Activated CD8-positive, alpha-beta memory T cell treated with anti-CD3 and anti-CD28 coated beads, Interleukin-2, amount 50 U/mL, for 24 hours (primary cell): ENCODE results near the gene F2R.

ENCODE experiments used
- DNase-seq: peaks from one replicate; pipeline ENCODE4 v3.0.0-alpha.2; 2020; ENCODE audit errors: extremely low read depth

Gene F2R

DNA sequence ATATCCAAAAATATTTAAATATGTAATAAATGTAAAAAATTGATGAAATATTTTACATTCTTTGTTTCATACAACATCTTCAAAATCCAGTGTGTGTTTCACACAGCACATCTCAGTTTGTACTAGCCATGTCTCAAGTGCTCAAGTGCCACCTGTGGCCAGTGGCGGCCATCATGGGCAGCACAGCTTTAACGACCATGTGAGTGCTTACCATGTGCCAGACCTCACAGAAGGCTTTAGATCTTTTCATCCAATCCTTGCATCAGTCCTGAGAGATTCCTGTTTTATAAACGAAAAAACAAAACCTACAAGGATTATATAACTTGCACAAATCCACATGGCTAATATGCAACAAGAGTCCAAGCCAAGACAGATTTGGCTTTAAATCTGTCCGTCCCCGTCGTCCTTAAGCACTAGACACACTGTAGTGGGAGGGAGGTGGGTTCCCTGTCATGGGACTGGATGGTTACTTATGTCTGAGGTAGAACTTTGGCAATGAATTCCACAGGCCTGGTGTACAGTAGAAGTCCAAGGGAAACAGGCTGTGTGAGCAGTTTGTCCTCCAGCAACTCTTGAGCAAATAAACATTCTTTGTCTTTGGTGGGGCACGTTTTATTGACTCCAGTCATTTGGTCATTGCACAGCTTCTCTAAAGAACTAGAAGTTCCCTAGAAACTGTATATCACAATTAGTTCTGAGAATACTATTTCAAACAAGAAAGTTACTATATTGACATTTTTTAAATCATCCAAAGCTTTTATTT lies 25.0 kb upstream of the F2R start:
- DNase-seq, result no peak

GRCh38 chr5:76691467-76692273 lies 24.3 kb upstream of the F2R start:
- DNase-seq, result no peak

GRCh38 chr5:76692274-76692540 lies 23.7 kb upstream of the F2R start:
- DNase-seq, result no peak

- DNase-seq, result no peak
These were observed 23.3 kb upstream of the F2R start for GRCh38 chr5:76692651-76693050.

- DNase-seq, result no peak
These were observed 22.8 kb upstream of the F2R start for GRCh38 chr5:76693141-76693540.

- no peak for DNase-seq
These were observed 21.6 kb upstream of the F2R start for GRCh38 chr5:76694317-76694716.

DNA sequence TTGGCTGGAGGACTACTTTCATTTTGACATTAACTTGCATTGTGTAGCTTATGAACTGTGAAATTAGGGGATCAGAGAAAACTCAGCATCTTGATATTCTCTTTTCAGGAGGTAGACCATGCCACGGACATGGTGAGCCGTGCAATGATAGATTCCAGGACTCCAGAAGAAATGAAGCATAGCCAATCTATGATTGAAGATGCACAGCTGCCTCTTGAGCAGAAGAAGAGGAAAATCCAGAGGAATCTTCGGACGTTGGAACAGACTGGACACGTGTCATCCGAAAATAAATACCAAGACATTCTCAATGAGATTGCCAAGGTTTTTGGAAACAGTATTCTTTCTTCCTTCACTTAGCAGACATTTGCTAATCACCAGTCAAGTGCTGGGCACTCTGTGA lies 20.6 kb upstream of the F2R start:
- DNase-seq, result no peak

GRCh38 chr5:76696251-76696650 lies 19.7 kb upstream of the F2R start:
- no peak for DNase-seq

- no peak for DNase-seq
These were observed 18.3 kb upstream of the F2R start for GRCh38 chr5:76697670-76698069.

GRCh38 chr5:76700571-76700970 lies 15.4 kb upstream of the F2R start:
- no peak for DNase-seq

DNA sequence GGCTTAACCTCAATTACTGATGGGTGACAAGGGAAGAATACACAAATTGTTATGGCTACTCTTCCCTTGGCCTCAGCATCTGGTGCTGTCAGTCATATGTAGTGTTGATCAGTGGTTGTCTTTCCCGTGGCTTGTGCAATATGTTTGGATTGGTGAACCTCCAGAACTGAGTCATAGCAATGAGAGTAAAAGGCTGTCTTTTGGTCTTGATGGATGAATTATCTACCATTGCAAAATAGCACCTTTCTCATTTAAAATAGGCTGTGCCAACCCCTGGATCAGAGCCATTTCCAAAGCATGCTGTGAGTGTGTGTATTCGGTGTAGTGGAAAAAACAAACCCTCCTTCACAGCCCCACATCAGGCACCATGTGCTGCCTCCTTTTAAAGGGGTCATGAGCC lies 14.6 kb upstream of the F2R start:
- no peak for DNase-seq

DNA sequence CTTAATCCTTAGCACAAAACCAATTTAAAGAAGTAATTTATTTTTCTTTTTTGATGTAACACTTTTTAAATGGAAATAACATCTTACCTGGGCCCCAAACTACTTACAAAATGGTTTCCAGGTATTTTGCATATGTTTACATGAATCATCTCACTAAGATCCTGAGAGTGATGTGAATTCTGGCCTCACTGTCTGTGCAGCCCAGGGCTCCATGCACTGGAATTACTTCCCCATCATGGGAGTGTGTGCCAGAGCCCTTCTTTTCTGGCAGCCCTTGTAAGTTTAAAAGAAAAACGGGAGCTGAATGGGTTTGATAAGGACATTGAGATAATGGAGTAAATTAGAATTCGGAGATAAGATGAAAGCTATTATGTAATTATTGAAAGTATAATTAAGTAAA lies 12.2 kb upstream of the F2R start:
- DNase-seq, result no peak

GRCh38 chr5:76704131-76704663 lies 11.7 kb upstream of the F2R start:
- no peak for DNase-seq

DNA sequence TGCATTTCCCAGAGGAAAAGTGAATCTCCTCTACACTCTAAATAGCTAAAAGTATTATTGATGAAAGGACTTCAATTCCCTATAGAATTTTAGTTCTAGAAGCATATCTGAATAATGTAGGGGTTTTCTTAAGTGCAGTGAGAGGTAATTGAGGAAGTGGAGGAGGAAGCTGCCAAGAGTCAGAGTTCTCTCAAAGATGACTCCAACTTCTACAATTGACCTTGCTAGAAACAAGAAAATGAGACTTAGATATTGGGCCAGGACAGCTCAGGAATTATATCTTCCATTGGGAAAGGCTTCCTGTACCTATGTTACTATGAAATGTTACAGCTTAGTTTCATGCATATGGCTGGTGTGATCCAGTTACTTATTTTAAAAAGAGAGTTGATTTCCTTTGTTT lies 10.4 kb upstream of the F2R start:
- no peak for DNase-seq

DNA sequence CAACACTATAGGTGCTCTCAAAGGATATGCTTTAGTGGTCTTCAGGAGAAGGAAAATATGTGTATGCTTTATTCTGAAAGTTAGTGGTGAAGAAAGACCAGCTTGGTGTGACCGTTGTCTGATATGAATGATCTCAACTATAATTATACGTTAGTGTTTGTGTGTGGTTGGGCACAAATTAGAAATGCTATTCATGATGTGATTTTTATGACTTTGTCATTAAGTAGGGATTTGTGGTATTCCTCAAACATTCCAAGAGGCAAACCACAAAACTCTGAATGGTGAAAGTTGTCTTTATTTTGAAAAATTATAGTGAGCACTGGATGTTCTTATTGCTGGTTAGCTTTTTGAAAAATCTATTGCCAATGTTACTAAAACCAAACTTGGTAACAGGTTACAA lies 6.2 kb upstream of the F2R start:
- no peak for DNase-seq

GRCh38 chr5:76710991-76711390 lies 4.9 kb upstream of the F2R start:
- DNase-seq, result no peak

DNA sequence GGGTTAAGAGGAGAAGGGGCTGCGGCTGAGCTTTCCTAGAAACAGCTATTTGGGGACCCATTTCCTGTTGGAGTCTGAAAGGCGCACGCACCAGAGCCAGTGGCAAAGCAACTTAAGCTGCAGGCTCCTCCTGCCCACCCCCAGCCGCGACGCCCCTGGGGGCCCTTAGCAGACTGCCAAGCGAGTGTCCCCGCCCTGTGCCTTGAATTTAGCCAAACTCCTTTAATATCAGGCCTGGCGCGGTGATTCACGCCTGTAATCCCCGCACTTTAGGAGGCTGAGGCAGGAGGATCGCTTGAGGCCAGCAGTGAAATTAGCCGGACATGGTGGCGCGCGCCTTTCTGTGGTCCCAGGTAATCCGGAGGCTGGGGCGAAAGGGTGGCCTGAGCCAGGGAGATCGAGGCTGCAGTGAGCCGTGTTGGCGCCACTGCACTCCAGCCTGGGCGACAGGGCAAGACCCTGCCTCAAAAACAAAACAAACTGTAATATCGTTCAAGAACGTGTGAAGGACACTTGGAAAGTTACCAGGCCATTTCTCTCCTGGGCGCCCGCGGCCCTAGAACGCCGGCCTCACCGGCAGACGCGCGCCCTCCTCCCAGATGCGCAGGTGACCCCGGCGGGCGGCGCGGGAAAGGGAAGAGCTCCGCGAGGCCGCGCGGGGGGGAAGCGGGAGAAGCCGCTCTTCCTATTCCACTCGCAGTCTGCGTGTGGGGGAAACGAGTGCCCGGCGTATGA lies 1.0 kb upstream of the F2R start:
- no peak for DNase-seq

GRCh38 chr5:76715486-76715735 lies 515 bp upstream of the F2R start:
- DNase-seq, result no peak

- DNase-seq, result no peak
These were observed 681 bp downstream of the F2R start for GRCh38 chr5:76716456-76717157.

DNA sequence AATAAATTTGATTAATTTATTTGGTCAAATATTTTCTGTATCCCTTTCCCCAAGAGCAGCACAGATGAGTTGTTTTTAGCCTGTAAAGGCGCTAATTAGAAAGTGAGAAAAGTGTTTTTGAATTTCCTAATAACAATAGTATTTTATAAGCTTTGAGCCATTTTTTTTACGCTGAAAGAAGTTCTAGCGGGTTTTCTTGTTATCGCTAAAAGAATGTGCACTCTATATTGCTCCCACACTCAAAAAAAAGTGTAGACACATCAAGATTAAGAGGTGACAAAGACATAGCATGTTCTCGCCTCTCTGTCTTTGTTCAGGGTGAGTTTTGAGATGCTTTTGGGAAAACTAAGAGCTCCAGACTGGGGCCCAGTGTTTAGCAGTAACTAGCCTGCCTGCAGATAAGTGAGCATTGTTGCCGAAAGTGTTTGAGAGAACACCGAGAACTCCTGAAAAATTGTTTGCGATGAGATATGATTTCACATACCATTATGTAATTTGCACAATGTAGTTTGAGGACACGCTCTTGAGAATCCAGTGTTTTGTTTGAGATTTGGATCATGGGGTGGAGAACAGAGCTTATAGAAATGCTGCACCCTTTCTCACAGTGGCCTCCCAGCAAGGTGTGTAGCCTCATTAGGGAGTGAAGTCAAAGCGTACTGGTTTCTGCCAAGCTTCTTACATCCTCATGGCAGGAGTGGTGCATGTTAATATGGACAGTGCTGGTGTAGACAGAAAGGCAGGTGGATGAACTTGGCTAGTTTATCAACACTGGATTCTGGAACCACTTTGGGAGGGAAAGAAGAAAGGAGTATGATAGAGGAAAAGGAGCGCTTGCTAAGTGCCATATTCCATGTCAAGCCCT lies 1.5 kb downstream of the F2R start:
- DNase-seq, result no peak

GRCh38 chr5:76718381-76718832 lies 2.5 kb downstream of the F2R start:
- DNase-seq, result no peak
